Measurements from ENCODE around the gene OTUD1. TPM values are rescaled to one million over a fixed set of nuclear protein-coding genes. Genes with fewer than 3 reads are reported as not detected.

OTUD1 gene
- total and polyA plus RNA-seq, 8 donors, result 12.0 to 21.6 (median 14.6) TPM

- intact Hi-C loops (cut with DNase I), result no loop called here
These were observed 19.7 kb upstream of the OTUD1 start for GRCh38 chr10:23419201-23419600.

DNA sequence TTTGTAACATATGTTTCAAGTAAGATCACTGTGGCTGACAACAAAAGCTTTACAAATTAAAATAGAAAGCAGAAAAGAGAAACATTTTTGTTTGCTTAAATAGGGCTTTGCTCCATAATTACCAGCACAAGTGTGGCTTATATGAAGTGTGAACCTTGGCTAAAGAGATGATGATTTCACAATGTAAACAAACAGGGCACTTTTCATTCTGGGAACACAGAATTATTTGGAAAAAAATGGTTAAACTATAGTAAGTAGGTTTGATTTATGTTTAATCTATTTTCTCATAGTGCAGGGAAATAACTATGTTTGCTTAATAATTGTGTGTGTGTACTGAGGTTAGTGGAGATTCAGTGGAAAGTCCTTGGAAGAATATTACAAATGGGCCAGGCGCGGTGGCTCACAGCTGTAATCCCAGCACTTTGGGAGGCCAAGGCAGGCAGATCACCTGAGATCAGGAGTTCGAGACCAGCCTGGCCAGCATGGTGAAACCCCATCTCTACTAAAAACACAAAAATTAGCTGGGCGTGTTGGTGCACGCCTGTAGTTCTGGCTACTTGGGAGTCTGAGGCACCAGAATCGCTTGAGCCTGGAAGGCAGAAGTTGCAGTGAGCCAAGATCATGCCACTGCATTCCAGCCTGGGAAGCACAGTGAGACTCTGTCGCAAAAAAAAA, 19.1 kb upstream of the OTUD1 start:
- Histone ChIP-seq H3K27ac (no peak overlapping the region), H3K4me3 (no peak overlapping the region), H3K4me1 (no peaks in the 10 kb centered on the region), H3K9me3 (no peaks in the 10 kb centered on the region), H3K36me3 (no peaks in the 10 kb centered on the region), H3K27me3 (no peaks in the 10 kb centered on the region)
- intact Hi-C loops (cut with DNase I), result no loop called here
- DNase-seq (peak in 2 of 4 donors; percentile 75 to 83), ATAC-seq (peak; percentile 81)
- TF ChIP-seq CTCF (IDR thresholded peaks at IDR 0.05), result no peak

More at GRCh38 chr10:23419201-23419600, 19.7 kb upstream of the OTUD1 start:
- DNase-seq (peak in 1 of 4 donors; percentile 41), ATAC-seq (peak; percentile 25)
- Histone ChIP-seq H3K27me3 (no peaks in the 10 kb centered on the region), H3K4me1 (no peaks in the 10 kb centered on the region), H3K36me3 (no peaks in the 10 kb centered on the region), H3K27ac (no peak overlapping the region), H3K4me3 (no peak overlapping the region), H3K9me3 (no peaks in the 10 kb centered on the region)
- TF ChIP-seq CTCF (IDR thresholded peaks at IDR 0.05), result no peak

- Histone ChIP-seq H3K27me3 (no peaks in the 10 kb centered on the region), H3K36me3 (no peaks in the 10 kb centered on the region), H3K27ac (no peak overlapping the region), H3K4me1 (no peaks in the 10 kb centered on the region), H3K9me3 (peaks cover 0 to 4% of the 10 kb centered on the region in 2 donors), H3K4me3 (no peak overlapping the region)
- intact Hi-C loops (cut with DNase I), result no loop called here
- no peak for ATAC-seq
- no peak for TF ChIP-seq CTCF (IDR thresholded peaks at IDR 0.05)
- no peak for DNase-seq
These were observed 17.5 kb upstream of the OTUD1 start for GRCh38 chr10:23421397-23421796.

DNA sequence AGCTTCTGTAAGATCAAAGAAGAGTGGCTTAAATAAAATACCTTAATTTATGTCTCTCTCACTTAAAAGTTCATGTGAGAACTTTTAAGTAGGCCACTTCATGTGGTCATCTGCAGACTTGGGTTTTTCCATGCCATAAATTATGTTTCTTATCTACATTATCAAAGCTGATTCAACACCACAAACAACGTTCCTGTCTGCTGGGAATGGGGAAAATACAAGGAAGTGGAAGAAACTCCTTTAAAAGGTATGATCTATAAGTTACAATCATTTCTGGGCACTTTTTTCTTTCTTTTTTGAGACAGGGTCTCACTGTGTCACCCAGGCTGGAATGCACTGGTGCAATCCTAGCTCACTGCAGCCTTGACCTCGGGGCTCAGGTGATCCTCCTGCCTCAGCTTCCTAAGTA, 16.9 kb upstream of the OTUD1 start:
- ATAC-seq, result no peak
- intact Hi-C loops (cut with DNase I), result no loop called here

DNA sequence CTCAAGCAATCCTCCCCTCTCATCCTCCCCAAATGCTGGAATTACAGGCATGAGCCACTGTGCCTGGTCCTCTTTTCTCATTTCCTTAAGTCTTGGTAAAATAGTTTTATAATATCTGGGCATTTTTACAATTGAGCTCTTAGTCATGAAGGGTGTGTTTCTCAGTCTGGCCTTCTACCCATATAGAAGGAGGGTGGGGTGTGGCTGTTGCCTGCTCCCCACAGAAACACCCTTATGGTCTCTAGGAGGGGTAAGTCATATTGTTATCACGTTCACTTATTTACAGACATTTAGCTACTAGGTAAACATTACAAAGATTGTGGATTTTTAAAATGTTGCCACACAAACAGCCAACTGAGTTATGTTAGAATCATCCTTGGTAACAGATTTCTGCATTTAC, 6.7 kb upstream of the OTUD1 start:
- peaks cover 0 to 5% of the 10 kb centered on the region in 2 donors for H3K27me3 ChIP-seq
- TF ChIP-seq CTCF (IDR thresholded peaks at IDR 0.05), result no peak
- intact Hi-C loops (cut with DNase I), result no loop called here
- H3K4me3 ChIP-seq, result no peak overlapping the region
- no peaks in the 10 kb centered on the region for H3K9me3 ChIP-seq
- no peaks in the 10 kb centered on the region for H3K36me3 ChIP-seq
- peaks cover 0 to 24% of the 10 kb centered on the region in 2 donors for H3K4me1 ChIP-seq
- H3K27ac ChIP-seq, result peak overlapping the region in 1 of 2 donors; percentile 85
- DNase-seq (no peak), ATAC-seq (peak; percentile 68)

More for the DNA sequence above, 16.9 kb upstream of the OTUD1 start:
- Histone ChIP-seq H3K4me3 (no peak overlapping the region), H3K4me1 (no peaks in the 10 kb centered on the region), H3K9me3 (peaks cover 0 to 4% of the 10 kb centered on the region in 2 donors), H3K36me3 (no peaks in the 10 kb centered on the region), H3K27ac (no peak overlapping the region), H3K27me3 (no peaks in the 10 kb centered on the region)
- no peak for TF ChIP-seq CTCF (IDR thresholded peaks at IDR 0.05)
- DNase-seq, result no peak

Data from left lung (tissue), 10 donors.